Measurements from ENCODE around the gene SFI1.

The SFI1 gene

GRCh38 chr22:31629741-31630184 is 133.4 kb downstream of the SFI1 start:
- TF ChIP-seq NFIC (IDR thresholded peaks at IDR 0.05) (no peak), RAD21 (IDR thresholded peaks at IDR 0.05; ENCODE audit: low read depth) (no peak), EGR1 (IDR thresholded peaks at IDR 0.05) (no peak), MAX (IDR thresholded peaks at IDR 0.05) (no peak), FOXM1 (IDR thresholded peaks at IDR 0.05; ENCODE audit: borderline replicate concordance, low read depth) (no peak), EP300 (IDR thresholded peaks at IDR 0.05; ENCODE audit: borderline replicate concordance) (no peak), ZBTB7A (IDR thresholded peaks at IDR 0.05; ENCODE audit: low read depth) (no peak), TCF12 (IDR thresholded peaks at IDR 0.05; ENCODE audit: low read depth) (no peak), REST (IDR thresholded peaks at IDR 0.05; ENCODE audit: low read depth) (no peak), CREB1 (IDR thresholded peaks at IDR 0.05; ENCODE audit: low read depth) (no peak), TAF1 (IDR thresholded peaks at IDR 0.05; ENCODE audit: low read depth) (no peak), CEBPB (IDR thresholded peaks at IDR 0.05) (no peak), YY1 (IDR thresholded peaks at IDR 0.05; ENCODE audit: low read depth) (no peak), TEAD4 (IDR thresholded peaks at IDR 0.05) (no peak), USF1 (IDR thresholded peaks at IDR 0.05) (no peak)

- TF ChIP-seq EP300 (IDR thresholded peaks at IDR 0.05; ENCODE audit: borderline replicate concordance) (no peak), TEAD4 (IDR thresholded peaks at IDR 0.05) (no peak), EGR1 (IDR thresholded peaks at IDR 0.05) (no peak), YY1 (IDR thresholded peaks at IDR 0.05; ENCODE audit: low read depth) (no peak), ZBTB7A (IDR thresholded peaks at IDR 0.05; ENCODE audit: low read depth) (no peak), REST (IDR thresholded peaks at IDR 0.05; ENCODE audit: low read depth) (no peak), RAD21 (IDR thresholded peaks at IDR 0.05; ENCODE audit: low read depth) (no peak), MAX (IDR thresholded peaks at IDR 0.05) (peak; percentile 96), FOXM1 (IDR thresholded peaks at IDR 0.05; ENCODE audit: borderline replicate concordance, low read depth) (no peak), TCF12 (IDR thresholded peaks at IDR 0.05; ENCODE audit: low read depth) (peak; percentile 18; the same call in 1 of the 2 replicates), NFIC (IDR thresholded peaks at IDR 0.05) (no peak), USF1 (IDR thresholded peaks at IDR 0.05) (peak; percentile 77), CREB1 (IDR thresholded peaks at IDR 0.05; ENCODE audit: low read depth) (0 out of 2 replicates have a peak, but pooled peaks have one; percentile 39), TAF1 (IDR thresholded peaks at IDR 0.05; ENCODE audit: low read depth) (peak; percentile 47; the same call in 1 of the 2 replicates), CEBPB (IDR thresholded peaks at IDR 0.05) (no peak)
These were observed 134.3 kb downstream of the SFI1 start for GRCh38 chr22:31630331-31631329.

- TF ChIP-seq FOXM1 (IDR thresholded peaks at IDR 0.05; ENCODE audit: borderline replicate concordance, low read depth): no peak
These were observed 135.1 kb downstream of the SFI1 start for GRCh38 chr22:31631436-31631835.

- TF ChIP-seq ZBTB7A (IDR thresholded peaks at IDR 0.05; ENCODE audit: low read depth) (no peak), REST (IDR thresholded peaks at IDR 0.05; ENCODE audit: low read depth) (no peak), EGR1 (IDR thresholded peaks at IDR 0.05) (no peak), NFIC (IDR thresholded peaks at IDR 0.05) (peak; percentile 75), EP300 (IDR thresholded peaks at IDR 0.05; ENCODE audit: borderline replicate concordance) (0 out of 2 replicates have a peak, but pooled peaks have one; percentile 21), USF1 (IDR thresholded peaks at IDR 0.05) (no peak), MAX (IDR thresholded peaks at IDR 0.05) (no peak), FOXM1 (IDR thresholded peaks at IDR 0.05; ENCODE audit: borderline replicate concordance, low read depth) (no peak), YY1 (IDR thresholded peaks at IDR 0.05; ENCODE audit: low read depth) (no peak), TEAD4 (IDR thresholded peaks at IDR 0.05) (peak; percentile 67), TCF12 (IDR thresholded peaks at IDR 0.05; ENCODE audit: low read depth) (peak; percentile 60; the same call in 1 of the 2 replicates), TAF1 (IDR thresholded peaks at IDR 0.05; ENCODE audit: low read depth) (no peak), RAD21 (IDR thresholded peaks at IDR 0.05; ENCODE audit: low read depth) (no peak), CEBPB (IDR thresholded peaks at IDR 0.05) (peak; percentile 69; the same call in 1 of the 2 replicates)
These were observed 139.4 kb downstream of the SFI1 start for GRCh38 chr22:31635638-31636306.
